Measurements from ENCODE around the gene NEUROD6. TPM values are rescaled to one million over a fixed set of nuclear protein-coding genes. Genes with fewer than 3 reads are reported as not detected.

Gene NEUROD6
- total RNA-seq, 1 donor from 2014 or later = not detected

DNA sequence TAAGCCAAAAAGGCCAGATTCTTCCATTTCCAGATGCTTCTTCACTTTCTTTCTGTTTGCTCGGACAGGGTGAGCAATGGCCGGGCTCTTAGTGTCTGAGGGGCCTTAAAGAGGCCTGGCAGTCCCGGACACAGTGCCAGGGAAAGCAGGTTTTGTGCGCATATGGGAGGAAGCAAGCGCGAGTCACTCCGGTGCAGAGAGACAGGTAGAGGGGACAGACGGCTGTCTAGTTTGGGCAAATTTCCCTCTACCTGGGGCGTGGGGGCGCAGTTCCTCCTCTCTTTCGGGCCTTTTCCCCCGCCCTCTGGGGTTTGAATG lies 4.7 kb downstream of the NEUROD6 start:
- Histone ChIP-seq H3K4me1 (peaks cover 7% of the 10 kb centered on the region), H3K27ac (no peak overlapping the region), H3K9me3 (no peaks in the 10 kb centered on the region), H3K36me3 (no peaks in the 10 kb centered on the region), H3K27me3 (no peaks in the 10 kb centered on the region), H3K4me3 (no peak overlapping the region)
- intact Hi-C loops (cut with DNase I) = no loop called here
- TF ChIP-seq, protein P1, sequence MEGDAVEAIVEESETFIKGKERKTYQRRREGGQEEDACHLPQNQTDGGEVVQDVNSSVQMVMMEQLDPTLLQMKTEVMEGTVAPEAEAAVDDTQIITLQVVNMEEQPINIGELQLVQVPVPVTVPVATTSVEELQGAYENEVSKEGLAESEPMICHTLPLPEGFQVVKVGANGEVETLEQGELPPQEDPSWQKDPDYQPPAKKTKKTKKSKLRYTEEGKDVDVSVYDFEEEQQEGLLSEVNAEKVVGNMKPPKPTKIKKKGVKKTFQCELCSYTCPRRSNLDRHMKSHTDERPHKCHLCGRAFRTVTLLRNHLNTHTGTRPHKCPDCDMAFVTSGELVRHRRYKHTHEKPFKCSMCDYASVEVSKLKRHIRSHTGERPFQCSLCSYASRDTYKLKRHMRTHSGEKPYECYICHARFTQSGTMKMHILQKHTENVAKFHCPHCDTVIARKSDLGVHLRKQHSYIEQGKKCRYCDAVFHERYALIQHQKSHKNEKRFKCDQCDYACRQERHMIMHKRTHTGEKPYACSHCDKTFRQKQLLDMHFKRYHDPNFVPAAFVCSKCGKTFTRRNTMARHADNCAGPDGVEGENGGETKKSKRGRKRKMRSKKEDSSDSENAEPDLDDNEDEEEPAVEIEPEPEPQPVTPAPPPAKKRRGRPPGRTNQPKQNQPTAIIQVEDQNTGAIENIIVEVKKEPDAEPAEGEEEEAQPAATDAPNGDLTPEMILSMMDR (IDR thresholded peaks at IDR 0.05) = no peak
- no peak for TF ChIP-seq POLR2AphosphoS5 (IDR thresholded peaks at IDR 0.05; ENCODE audit: insufficient read depth in 1 of 2, low read depth in 1 of 2)
- TF ChIP-seq POLR2A (IDR thresholded peaks at IDR 0.05) = no peak
- no peak for DNase-seq (ENCODE audit: extremely low spot score in 2 of 2)

DNA sequence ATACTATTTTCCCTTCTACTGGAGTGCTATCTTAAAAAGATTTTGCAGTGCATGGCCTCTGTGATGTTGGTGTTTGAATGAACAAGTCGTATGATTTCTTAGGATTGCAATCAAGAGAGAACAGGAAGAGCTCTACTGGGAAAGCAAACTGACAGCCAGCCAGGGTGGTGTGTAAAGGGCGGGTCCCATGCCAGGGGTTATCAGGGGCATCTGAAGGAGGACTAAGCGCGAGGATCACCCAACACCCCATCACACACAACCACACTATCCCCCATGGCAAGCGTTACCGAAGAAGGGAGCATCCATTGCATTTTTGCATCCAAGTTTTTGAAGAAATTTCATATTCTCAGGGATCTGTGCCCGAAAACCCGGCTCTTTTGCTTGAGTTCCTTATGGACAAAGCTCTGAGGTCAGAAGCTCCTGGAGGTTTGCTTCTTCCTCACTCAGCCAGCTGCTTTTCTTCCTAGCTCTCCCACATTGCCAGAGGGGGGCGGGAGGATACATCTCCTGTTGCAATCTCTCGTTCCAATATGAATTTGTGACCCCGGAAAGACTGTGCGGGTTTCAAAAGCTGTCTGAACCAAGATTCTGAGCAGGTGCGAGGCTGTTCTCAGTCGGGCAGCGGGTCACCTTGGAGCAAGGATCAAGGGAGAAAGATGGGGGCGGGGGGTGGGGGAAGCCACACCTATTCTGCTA lies 5.2 kb downstream of the NEUROD6 start:
- no peak for DNase-seq (ENCODE audit: extremely low spot score in 2 of 2)
- no peak overlapping the region for H3K4me3 ChIP-seq
- no peaks in the 10 kb centered on the region for H3K36me3 ChIP-seq
- TF ChIP-seq POLR2AphosphoS5 (IDR thresholded peaks at IDR 0.05; ENCODE audit: insufficient read depth in 1 of 2, low read depth in 1 of 2) (no peak), POLR2A (IDR thresholded peaks at IDR 0.05) (no peak)
- TF ChIP-seq, protein P1 (IDR thresholded peaks at IDR 0.05) = no peak
- no peaks in the 10 kb centered on the region for H3K9me3 ChIP-seq
- no peak overlapping the region for H3K27ac ChIP-seq
- H3K27me3 ChIP-seq = no peaks in the 10 kb centered on the region
- peaks cover 7% of the 10 kb centered on the region for H3K4me1 ChIP-seq
- intact Hi-C loops (cut with DNase I) = no loop called here

DNA sequence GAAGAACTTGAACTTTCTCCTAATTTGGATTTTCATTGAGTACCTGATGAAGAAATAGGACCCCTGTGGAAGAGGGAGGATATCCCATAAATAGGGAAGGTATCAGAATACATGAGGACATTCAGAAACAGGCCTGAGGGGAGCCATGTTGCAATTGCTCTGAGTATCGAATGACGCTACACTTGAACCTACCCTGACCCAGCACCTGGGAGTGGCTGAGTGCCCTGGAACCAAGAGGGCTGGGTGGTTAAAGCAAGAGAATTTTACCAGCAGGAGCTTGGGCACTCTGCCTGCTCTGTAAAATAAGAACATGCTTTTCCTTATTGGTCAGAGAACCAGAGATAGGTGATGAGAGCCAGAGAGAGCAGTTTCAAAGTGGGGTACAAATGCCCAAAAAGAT lies 7.2 kb downstream of the NEUROD6 start:
- DNase-seq (ENCODE audit: extremely low spot score in 2 of 2) = no peak
- intact Hi-C loops (cut with DNase I) = no loop called here
- Histone ChIP-seq H3K27ac (no peak overlapping the region), H3K36me3 (no peaks in the 10 kb centered on the region), H3K4me3 (no peak overlapping the region), H3K4me1 (peaks cover 7% of the 10 kb centered on the region), H3K9me3 (no peaks in the 10 kb centered on the region), H3K27me3 (no peaks in the 10 kb centered on the region)
- TF ChIP-seq POLR2A (IDR thresholded peaks at IDR 0.05) = no peak
- TF ChIP-seq POLR2AphosphoS5 (IDR thresholded peaks at IDR 0.05; ENCODE audit: insufficient read depth in 1 of 2, low read depth in 1 of 2) = no peak
- TF ChIP-seq, protein P1 (IDR thresholded peaks at IDR 0.05) = no peak

DNA sequence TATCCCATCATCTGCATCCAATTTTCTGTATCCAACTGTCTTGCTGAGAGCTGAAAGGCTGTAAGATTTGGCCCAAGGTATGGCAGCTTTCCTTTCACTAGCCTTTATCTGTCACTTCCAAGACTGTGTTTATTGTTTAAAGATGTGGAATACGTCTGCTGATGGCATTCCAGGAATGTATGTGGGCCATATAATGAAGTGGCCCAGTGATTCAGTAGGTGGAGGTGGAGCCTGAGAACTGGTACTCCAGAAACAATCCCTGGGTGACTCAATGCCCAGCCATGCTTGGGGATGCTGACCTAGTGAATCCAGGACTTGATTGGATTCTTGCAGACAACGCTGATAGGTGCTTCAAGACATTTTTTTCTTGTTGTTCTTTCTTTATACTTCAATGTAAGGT lies 13.5 kb downstream of the NEUROD6 start:
- intact Hi-C loops (cut with DNase I) = no loop called here
- Histone ChIP-seq H3K9me3 (no peaks in the 10 kb centered on the region), H3K4me1 (no peaks in the 10 kb centered on the region), H3K27me3 (no peaks in the 10 kb centered on the region), H3K4me3 (no peak overlapping the region), H3K36me3 (no peaks in the 10 kb centered on the region), H3K27ac (no peak overlapping the region)
- TF ChIP-seq POLR2A (IDR thresholded peaks at IDR 0.05) (no peak), POLR2AphosphoS5 (IDR thresholded peaks at IDR 0.05; ENCODE audit: insufficient read depth in 1 of 2, low read depth in 1 of 2) (no peak)
- TF ChIP-seq, protein P1 (IDR thresholded peaks at IDR 0.05) = no peak
- no peak for DNase-seq (ENCODE audit: extremely low spot score in 2 of 2)

DNA sequence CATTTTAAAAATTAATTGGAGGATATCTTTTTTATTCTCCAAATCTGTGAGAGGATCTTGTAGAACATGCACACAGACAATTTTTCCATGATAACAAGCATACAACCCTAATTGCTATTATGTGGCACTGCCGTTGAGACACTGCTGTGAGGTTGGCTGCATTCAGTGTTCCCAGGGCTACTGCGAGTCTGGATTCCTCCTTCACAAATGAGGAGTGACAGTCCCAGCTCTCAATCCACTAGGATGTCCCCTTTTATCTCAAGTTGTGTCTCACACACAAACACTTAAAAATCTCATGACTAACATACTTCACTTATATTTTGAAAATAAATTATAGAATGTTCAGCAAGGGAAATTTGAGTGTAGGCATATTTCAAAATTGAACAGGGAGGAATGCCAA lies 14.1 kb downstream of the NEUROD6 start:
- Histone ChIP-seq H3K27me3 (no peaks in the 10 kb centered on the region), H3K27ac (no peak overlapping the region), H3K4me3 (no peak overlapping the region), H3K9me3 (no peaks in the 10 kb centered on the region), H3K36me3 (no peaks in the 10 kb centered on the region), H3K4me1 (no peaks in the 10 kb centered on the region)
- TF ChIP-seq, protein P1 (IDR thresholded peaks at IDR 0.05) = no peak
- TF ChIP-seq POLR2AphosphoS5 (IDR thresholded peaks at IDR 0.05; ENCODE audit: insufficient read depth in 1 of 2, low read depth in 1 of 2) (no peak), POLR2A (IDR thresholded peaks at IDR 0.05) (no peak)
- no peak for DNase-seq (ENCODE audit: extremely low spot score in 2 of 2)
- intact Hi-C loops (cut with DNase I) = no loop called here

Measured in vagina (tissue), 2 donors.